Mucosa of stomach (tissue), 1 donor: ENCODE data around the gene TTC31.

Source experiments
- H3K27me3 ChIP-seq: one replicate; pipeline ENCODE4 v1.7.0; 2013; ENCODE audit warnings: mild to moderate bottlenecking, low read length; ENCODE audit not compliant: control insufficient read depth, insufficient read depth
- H3K36me3 ChIP-seq: one replicate; pipeline ENCODE4 v1.7.0; 2013; ENCODE audit warnings: low read length; ENCODE audit not compliant: control insufficient read depth, insufficient read depth
- H3K4me1 ChIP-seq: one replicate; pipeline ENCODE4 v1.7.0; 2013; ENCODE audit warnings: mild to moderate bottlenecking, low read length; ENCODE audit not compliant: control insufficient read depth, insufficient read depth
- H3K4me3 ChIP-seq: one replicate; pipeline ENCODE4 v1.7.0; 2013; ENCODE audit warnings: low read length
- H3K9ac ChIP-seq: one replicate; pipeline ENCODE4 v1.7.0; 2013; ENCODE audit warnings: mild to moderate bottlenecking, low read length, moderate library complexity
- H3K9me3 ChIP-seq: one replicate; pipeline ENCODE4 v1.7.0; 2013; ENCODE audit warnings: mild to moderate bottlenecking, low read length, moderate library complexity; ENCODE audit not compliant: control insufficient read depth
- donor health status: Pancreatic carcinoma.

TTC31 gene

GRCh38 chr2:74515981-74516633, 33.2 kb downstream of the TTC31 start:
- H3K9me3 ChIP-seq = no peaks in the 10 kb centered on the region
- peaks cover 81% of the 10 kb centered on the region for H3K27me3 ChIP-seq
- H3K9ac ChIP-seq = no peak overlapping the region
- peak overlapping the region; percentile 19 for H3K4me3 ChIP-seq
- peaks cover 21% of the 10 kb centered on the region for H3K4me1 ChIP-seq
- no peaks in the 10 kb centered on the region for H3K36me3 ChIP-seq

DNA sequence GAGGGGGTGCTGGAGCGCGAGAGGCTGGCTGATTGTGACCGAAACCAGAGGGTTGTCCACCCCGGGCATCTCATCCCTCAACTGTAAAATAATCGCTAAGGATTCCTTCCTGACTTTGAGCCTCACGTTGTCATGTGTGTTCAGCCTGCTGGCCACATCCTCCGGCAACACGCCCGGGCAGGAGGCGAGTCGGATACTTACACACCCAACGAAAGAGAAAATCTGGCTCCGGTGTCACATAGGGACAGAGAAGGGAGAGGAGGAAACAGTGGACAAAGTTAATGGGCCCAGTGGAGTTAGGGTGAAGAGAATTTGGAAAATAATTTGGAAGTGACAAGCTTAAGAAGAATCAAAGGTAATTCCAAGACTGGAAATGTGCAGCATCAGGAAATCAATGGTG, 33.8 kb downstream of the TTC31 start:
- Histone ChIP-seq H3K36me3 (no peaks in the 10 kb centered on the region), H3K27me3 (peaks cover 76% of the 10 kb centered on the region), H3K4me3 (peak overlapping the region; percentile 19), H3K9ac (no peak overlapping the region), H3K4me1 (peaks cover 21% of the 10 kb centered on the region), H3K9me3 (no peaks in the 10 kb centered on the region)

DNA sequence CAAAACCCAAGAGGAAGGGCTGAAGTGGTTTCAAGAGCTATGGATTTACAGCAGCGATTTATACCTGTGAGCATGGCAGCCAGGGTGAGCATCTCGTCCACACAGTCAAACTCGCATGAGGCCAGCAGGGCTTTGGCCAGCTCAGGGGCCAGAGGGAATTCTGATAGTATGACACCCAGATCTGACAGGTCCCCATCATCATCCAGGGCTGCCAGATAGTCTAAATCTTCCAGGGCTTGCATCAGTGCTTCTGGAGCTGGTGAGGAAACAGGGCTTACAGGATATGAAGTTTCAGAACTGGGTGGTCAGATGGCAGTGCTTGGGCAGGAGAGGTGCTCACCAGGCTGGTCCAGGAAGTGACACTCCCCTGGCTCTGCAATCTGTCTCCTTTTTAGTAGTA, 39.6 kb downstream of the TTC31 start:
- Histone ChIP-seq H3K4me1 (peaks cover 6% of the 10 kb centered on the region), H3K36me3 (peaks cover 10% of the 10 kb centered on the region), H3K9me3 (no peaks in the 10 kb centered on the region), H3K4me3 (no peak overlapping the region), H3K27me3 (peaks cover 19% of the 10 kb centered on the region), H3K9ac (no peak overlapping the region)

DNA sequence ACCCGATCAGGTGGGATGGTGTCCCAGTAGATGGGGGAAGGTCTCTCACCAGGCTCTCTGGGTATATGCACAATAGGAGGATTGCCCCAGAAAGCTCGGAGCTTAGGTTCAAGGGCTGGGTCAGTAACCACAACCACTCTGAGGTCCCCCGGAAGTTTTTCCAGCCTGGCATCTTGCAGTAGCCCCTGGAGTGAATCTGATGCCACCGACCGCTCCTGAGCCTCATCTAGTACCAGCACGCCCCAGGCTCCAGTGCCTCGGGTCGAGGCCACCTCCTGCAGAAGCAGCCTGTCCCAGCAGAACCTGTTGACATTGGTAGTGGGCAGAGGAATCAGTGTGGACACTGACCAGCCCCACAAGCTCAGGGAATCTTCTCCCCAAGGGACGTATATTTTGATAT, 41.1 kb downstream of the TTC31 start:
- Histone ChIP-seq H3K9me3 (no peaks in the 10 kb centered on the region), H3K9ac (no peak overlapping the region), H3K4me1 (peaks cover 20% of the 10 kb centered on the region), H3K27me3 (peaks cover 6% of the 10 kb centered on the region), H3K4me3 (no peak overlapping the region), H3K36me3 (peaks cover 16% of the 10 kb centered on the region)

DNA sequence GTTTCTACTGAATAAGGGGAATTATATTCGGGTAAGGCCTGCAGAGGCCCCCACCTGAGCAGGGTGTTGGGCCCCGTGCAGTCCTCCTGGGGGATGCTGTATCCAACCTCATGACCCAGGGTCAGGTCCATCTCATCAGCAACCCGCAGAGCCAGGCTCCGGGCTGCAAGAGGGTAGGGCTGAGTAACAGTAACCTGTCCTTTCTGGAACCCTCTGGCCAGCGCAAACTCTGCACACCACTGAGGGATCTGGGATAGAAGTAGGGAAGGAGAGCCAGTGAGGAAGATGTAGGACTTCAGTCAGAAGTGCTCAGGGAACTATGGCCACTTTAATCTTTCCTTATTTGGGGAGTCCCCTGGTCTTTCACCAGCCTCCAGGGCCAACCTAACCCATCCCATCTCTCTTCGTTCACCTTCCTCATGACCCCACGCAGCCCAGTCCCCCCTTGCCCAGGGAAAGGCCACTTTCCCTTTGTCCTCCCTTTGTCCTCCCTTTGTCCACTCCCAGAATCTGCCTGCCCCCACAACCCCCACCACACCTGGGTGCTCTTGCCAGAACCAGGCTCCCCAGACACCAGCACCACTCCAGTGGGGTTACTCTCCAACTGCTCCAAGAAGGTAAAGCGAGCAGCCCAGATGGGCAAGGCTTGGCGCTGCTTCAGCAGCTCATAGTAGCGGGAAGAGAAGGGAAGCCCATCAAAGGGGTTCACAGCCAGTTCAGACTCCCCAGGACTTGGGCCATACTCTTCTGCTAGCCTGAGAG, 42.3 kb downstream of the TTC31 start:
- H3K36me3 ChIP-seq = peaks cover 16% of the 10 kb centered on the region
- H3K4me1 ChIP-seq = peaks cover 20% of the 10 kb centered on the region
- no peaks in the 10 kb centered on the region for H3K27me3 ChIP-seq
- no peaks in the 10 kb centered on the region for H3K9me3 ChIP-seq
- H3K9ac ChIP-seq = peak overlapping the region; percentile 51
- no peak overlapping the region for H3K4me3 ChIP-seq

DNA sequence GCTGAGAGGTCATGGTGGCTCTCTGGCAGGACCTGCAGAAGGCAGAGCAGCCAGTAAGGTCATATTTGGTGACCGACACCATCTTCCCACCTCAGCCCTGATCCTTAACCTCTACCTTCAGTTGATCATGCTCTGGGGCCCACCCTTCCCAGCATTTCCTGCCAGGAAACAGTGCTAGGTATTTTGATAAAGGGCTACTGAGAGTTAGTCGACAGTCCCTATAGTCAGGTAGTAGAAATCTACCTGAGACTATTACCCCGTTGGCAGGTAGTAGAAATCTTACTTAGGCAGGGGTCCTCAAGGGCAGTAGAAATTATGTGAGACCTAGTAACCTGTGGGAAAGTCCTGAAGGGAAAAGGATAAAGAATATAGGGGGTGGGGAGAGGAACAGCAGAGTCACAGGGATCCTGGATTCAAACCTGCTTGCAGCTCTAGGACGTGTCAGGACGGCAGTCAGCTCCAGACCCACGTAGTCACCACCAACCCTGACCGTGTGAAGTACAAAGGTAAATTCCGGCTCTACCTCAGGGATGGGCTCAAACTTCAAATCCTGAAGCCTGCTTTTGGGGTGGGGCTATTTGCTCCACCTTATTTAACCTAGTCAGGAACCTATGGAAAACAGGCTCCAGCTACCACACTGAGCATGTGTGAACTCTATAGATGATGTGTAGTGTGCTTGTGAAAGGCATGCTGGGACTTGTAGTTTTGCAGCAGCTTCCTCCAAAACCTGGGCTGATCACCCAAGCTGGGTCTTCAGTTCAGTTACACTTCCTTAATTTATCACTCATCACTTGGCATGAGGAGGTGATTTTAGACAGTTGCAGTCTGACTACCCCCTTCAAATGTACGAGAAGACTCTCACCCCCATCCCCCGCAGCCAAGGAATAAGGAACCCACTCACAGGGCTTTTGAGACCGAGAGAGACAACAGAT, 43.1 kb downstream of the TTC31 start, which contains the start of gene DQX1:
TSS of gene DQX1 (minus strand) at position 515 of the 932 bp plus-strand sequence. CDS start at position 13, 502 bp downstream.
- H3K4me3 ChIP-seq = no peak within 1 kb of the TSS
- H3K36me3 ChIP-seq = peaks cover 16% of the 10 kb centered on the region
- H3K9me3 ChIP-seq = no peaks in the 10 kb centered on the region
- H3K9ac ChIP-seq = peak within 1 kb of the TSS; percentile 51
- peaks cover 25% of the 10 kb centered on the region for H3K4me1 ChIP-seq
- no peaks in the 10 kb centered on the region for H3K27me3 ChIP-seq

DNA sequence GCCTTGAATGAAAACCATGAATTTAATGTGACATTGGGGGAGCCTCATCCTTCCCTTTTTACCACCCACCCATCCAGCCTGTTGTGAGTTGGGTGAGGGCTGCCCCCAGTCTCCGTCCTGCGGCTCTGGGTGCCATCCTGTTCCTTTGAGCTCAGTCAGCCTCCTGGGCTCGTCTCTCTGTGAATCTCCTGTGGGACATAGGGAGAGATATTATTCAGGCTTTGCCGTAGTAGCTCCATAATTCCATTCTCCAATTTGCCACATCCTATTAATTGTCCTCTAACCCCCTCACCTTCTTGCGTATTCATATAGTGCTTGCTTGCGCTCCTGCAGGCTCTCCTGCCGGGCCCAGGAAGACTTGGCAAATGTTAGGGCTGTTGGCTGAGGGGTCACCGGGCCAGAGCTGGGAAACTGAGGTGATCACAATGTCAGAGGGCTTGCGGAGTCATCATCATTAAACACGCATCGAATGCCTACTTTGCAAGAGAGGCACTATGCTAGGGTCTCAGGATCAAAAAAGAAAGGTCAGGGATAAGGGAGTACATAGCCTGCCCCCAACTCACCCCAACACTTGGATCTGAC, 43.9 kb downstream of the TTC31 start:
- Histone ChIP-seq H3K4me1 (peaks cover 31% of the 10 kb centered on the region), H3K36me3 (peaks cover 16% of the 10 kb centered on the region), H3K4me3 (no peak overlapping the region), H3K9ac (no peak overlapping the region), H3K9me3 (no peaks in the 10 kb centered on the region), H3K27me3 (no peaks in the 10 kb centered on the region)

- H3K9me3 ChIP-seq = no peaks in the 10 kb centered on the region
- no peak overlapping the region for H3K9ac ChIP-seq
- H3K27me3 ChIP-seq = no peaks in the 10 kb centered on the region
- H3K36me3 ChIP-seq = peaks cover 16% of the 10 kb centered on the region
- no peak overlapping the region for H3K4me3 ChIP-seq
- H3K4me1 ChIP-seq = peaks cover 31% of the 10 kb centered on the region
These were observed 44.9 kb downstream of the TTC31 start for GRCh38 chr2:74527741-74528140.

DNA sequence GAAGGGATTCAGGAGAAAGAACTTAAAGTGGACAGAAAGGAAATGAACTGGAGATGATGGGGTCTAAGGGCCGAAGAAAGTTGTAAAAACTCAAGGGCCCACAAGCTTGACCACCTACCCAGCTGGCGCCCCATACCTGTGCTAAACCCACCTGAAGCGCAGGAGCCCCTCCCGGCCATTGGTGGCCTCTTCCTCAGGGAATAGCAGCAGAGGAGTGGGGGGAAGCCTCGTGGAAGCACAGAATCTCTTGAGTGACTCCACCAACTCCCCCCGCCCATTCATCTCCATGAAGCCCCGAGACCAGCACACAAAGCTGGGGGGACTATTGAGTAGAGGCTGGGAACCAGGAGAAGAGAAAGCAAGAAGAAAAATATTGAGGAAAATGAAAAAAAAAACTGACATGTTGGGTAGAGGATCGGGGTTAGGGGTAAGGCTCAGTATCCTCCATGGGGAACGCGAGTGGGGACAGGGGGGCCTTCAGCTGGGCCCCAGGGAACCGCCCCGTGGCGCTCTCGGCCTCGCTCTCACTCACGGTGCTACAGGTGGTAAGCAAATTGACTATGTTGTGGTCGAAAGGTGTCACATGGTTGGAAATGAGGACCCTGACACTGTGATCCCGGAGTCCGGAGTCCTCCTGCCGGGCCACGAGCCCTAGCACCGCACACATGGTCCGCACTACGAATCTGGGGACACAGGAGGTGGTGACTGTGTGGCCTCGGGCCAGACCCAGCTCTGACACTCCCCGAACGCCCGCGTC, 45.9 kb downstream of the TTC31 start:
- Histone ChIP-seq H3K36me3 (peaks cover 16% of the 10 kb centered on the region), H3K9me3 (no peaks in the 10 kb centered on the region), H3K9ac (peak overlapping the region; percentile 94), H3K4me1 (peaks cover 31% of the 10 kb centered on the region), H3K4me3 (peak overlapping the region; percentile 95), H3K27me3 (no peaks in the 10 kb centered on the region)

DNA sequence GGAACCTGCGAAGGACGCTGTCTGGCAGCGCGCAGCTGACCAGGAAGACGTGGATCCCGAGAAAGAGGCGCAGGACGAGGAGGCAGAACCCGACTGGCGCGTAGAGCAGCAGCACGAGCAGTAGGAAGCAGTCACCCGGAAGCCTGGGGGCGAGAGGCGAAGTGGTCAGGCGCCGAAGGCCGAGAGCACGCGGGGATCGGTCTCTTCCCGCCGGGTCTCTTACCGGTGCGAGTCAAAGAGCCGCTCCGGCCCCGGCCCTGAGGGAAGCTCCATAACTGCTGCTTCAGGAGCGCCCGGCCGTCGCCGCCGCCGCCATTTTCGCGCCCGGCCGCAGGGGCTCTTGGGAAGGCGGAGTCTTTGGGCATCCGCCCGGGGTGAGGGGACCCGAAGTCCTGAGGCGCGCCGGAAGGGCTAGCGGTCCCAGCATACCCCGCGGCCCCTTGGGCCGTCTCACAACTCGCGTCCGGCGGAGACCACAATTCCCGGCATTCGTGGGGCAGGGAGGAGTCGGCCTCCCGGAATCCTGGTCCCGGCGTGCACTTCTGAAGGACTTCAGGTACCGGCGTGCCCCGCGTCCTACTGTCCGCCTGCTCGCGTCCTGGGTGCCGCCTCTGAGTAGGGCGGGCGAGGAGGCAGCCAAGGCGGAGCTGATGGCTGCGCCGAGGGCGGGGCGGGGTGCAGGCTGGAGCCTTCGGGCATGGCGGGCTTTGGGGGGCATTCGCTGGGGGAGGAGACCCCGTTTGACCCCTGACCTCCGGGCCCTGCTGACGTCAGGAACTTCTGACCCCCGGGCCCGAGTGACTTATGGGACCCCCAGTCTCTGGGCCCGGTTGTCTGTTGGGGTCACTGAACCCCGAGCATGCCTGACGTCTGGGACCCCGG, 46.7 kb downstream of the TTC31 start, which contains the start of the genes AUP1 and HTRA2:
TSS of gene AUP1 (minus strand) at position 350 of the 882 bp plus-strand sequence. CDS start at position 273, 77 bp downstream.
TSS of gene HTRA2 (plus strand) at position 577 of the 882 bp plus-strand sequence. CDS start at position 651, 74 bp downstream.
- H3K27me3 ChIP-seq = no peaks in the 10 kb centered on the region
- H3K36me3 ChIP-seq = peaks cover 16% of the 10 kb centered on the region
- peak within 1 kb of the TSS; percentile 95 for H3K4me3 ChIP-seq
- H3K9ac ChIP-seq = peak within 1 kb of the TSS; percentile 94
- no peaks in the 10 kb centered on the region for H3K9me3 ChIP-seq
- peaks cover 31% of the 10 kb centered on the region for H3K4me1 ChIP-seq
